SK-N-MC (cell line): ENCODE measurements around the gene LBX1.
"Not testable (repeated sequence)": the region's sequence is repeated elsewhere in the genome, so short reads cannot be mapped to it uniquely, and the experiment has no call there.

Experiments used
- DNase-seq: peaks from one replicate; pipeline ENCODE4 v3.0.0-alpha.2; 2011; ENCODE audit warnings: low read depth, low spot score
- H3K27ac ChIP-seq: fragments of 200-600 bp; sonication (generic); 2 replicates; pipeline ENCODE4 v1.5.1; 2016; ENCODE audit warnings: mixed run types
- H3K36me3 ChIP-seq: fragments of 200-600 bp; sonication (generic); 2 replicates; pipeline ENCODE4 v1.6.1; 2017; ENCODE audit warnings: antibody characterized with exemption, low read length, mixed read lengths; ENCODE audit not compliant: insufficient read depth
- H3K4me3 ChIP-seq: fragments of 200-600 bp; sonication (generic); 2 replicates; pipeline ENCODE4 v1.5.1; 2016
- H3K9ac ChIP-seq: fragments of 200-600 bp; sonication (generic); 2 replicates; pipeline ENCODE4 v1.8.0; 2017; ENCODE audit warnings: mixed run types, mixed read lengths; ENCODE audit not compliant: insufficient read length
- H3K9me3 ChIP-seq: fragments of 200-600 bp; sonication (generic); 2 replicates; pipeline ENCODE4 v1.6.1; 2017; ENCODE audit warnings: low read depth, mild to moderate bottlenecking, antibody characterized with exemption, low read length, moderate library complexity, mixed read lengths
- EZH2 ChIP-seq: fragments of 200-600 bp; sonication (generic); IDR thresholded peaks from one replicate; pipeline ENCODE4 v1.6.1; 2017; ENCODE audit warnings: antibody characterized with exemption
- FOXP2 ChIP-seq: optimal IDR thresholded peaks from 2 replicates; pipeline ENCODE3; 2011; ENCODE audit warnings: mild to moderate bottlenecking, moderate library complexity; ENCODE audit not compliant: insufficient read depth; ENCODE audit errors: extremely low read length, control extremely low read depth
- POLR2AphosphoS5 ChIP-seq: IDR thresholded peaks from 2 replicates; pipeline ENCODE4 v1.6.1; 2012; ENCODE audit warnings: mild to moderate bottlenecking, low read depth, low read length, borderline replicate concordance

The LBX1 gene

GRCh38 chr10:101208543-101208942 is 20.7 kb downstream of the LBX1 start:
- TF ChIP-seq POLR2AphosphoS5 (no peak), EZH2 (no peak), FOXP2 (no peak)
- H3K9ac ChIP-seq = no peak overlapping the region
- no peak overlapping the region for H3K4me3 ChIP-seq
- H3K27ac ChIP-seq = no peak overlapping the region
- H3K9me3 ChIP-seq = no peaks in the 10 kb centered on the region
- no peaks in the 10 kb centered on the region for H3K36me3 ChIP-seq
- DNase-seq = no peak

GRCh38 chr10:101207026-101207425 is 22.2 kb downstream of the LBX1 start:
- Histone ChIP-seq H3K27ac (no peak overlapping the region), H3K36me3 (no peaks in the 10 kb centered on the region), H3K4me3 (no peak overlapping the region), H3K9ac (no peak overlapping the region), H3K9me3 (no peaks in the 10 kb centered on the region)
- TF ChIP-seq EZH2 (no peak), POLR2AphosphoS5 (no peak), FOXP2 (no peak)
- no peak for DNase-seq

- DNase-seq, H3K4me3 ChIP-seq, H3K9ac ChIP-seq, H3K9me3 ChIP-seq, H3K36me3 ChIP-seq, H3K27ac ChIP-seq: not testable (repeated sequence)
Measured at GRCh38 chr10:101202667-101203066, 26.6 kb downstream of the LBX1 start.

- H3K4me3 ChIP-seq, H3K9ac ChIP-seq, DNase-seq, H3K36me3 ChIP-seq, H3K9me3 ChIP-seq, H3K27ac ChIP-seq: not testable (repeated sequence)
Measured at GRCh38 chr10:101198326-101198977, 30.8 kb downstream of the LBX1 start.

- Histone ChIP-seq H3K9me3 (no peaks in the 10 kb centered on the region), H3K27ac (no peak overlapping the region), H3K36me3 (no peaks in the 10 kb centered on the region), H3K9ac (no peak overlapping the region), H3K4me3 (no peak overlapping the region)
- TF ChIP-seq FOXP2 = no peak
- no peak for TF ChIP-seq EZH2
- DNase-seq = no peak
Measured at GRCh38 chr10:101195921-101196320, 33.3 kb downstream of the LBX1 start.

- no peak overlapping the region for H3K4me3 ChIP-seq
- H3K9ac ChIP-seq = no peak overlapping the region
- H3K27ac ChIP-seq = no peak overlapping the region
- TF ChIP-seq EZH2 = no peak
- no peak for TF ChIP-seq FOXP2
- no peak for TF ChIP-seq POLR2AphosphoS5
- no peak for DNase-seq
- H3K9me3 ChIP-seq = no peaks in the 10 kb centered on the region
- no peaks in the 10 kb centered on the region for H3K36me3 ChIP-seq
Measured at GRCh38 chr10:101189461-101190401, 39.5 kb downstream of the LBX1 start.

GRCh38 chr10:101188942-101189341 is 40.3 kb downstream of the LBX1 start:
- Histone ChIP-seq H3K4me3 (no peak overlapping the region), H3K36me3 (no peaks in the 10 kb centered on the region), H3K9ac (no peak overlapping the region), H3K27ac (no peak overlapping the region), H3K9me3 (no peaks in the 10 kb centered on the region)
- no peak for TF ChIP-seq FOXP2
- no peak for TF ChIP-seq POLR2AphosphoS5
- TF ChIP-seq EZH2 = no peak
- no peak for DNase-seq

- no peaks in the 10 kb centered on the region for H3K36me3 ChIP-seq
- TF ChIP-seq FOXP2 (no peak), POLR2AphosphoS5 (no peak), EZH2 (no peak)
- no peaks in the 10 kb centered on the region for H3K9me3 ChIP-seq
- H3K4me3 ChIP-seq = no peak overlapping the region
- H3K9ac ChIP-seq = no peak overlapping the region
- H3K27ac ChIP-seq = no peak overlapping the region
- DNase-seq = no peak
Measured at GRCh38 chr10:101183458-101184183, 45.6 kb downstream of the LBX1 start.

- no peak overlapping the region for H3K9ac ChIP-seq
- no peak overlapping the region for H3K4me3 ChIP-seq
- H3K9me3 ChIP-seq = no peaks in the 10 kb centered on the region
- H3K36me3 ChIP-seq = no peaks in the 10 kb centered on the region
- TF ChIP-seq POLR2AphosphoS5 (no peak), FOXP2 (no peak), EZH2 (no peak)
- H3K27ac ChIP-seq = no peak overlapping the region
- DNase-seq = no peak
Measured at GRCh38 chr10:101182936-101183335, 46.3 kb downstream of the LBX1 start.
